Loucy (cell line): ENCODE data around the gene HMX2.

Source experiments
- H2AFZ ChIP-seq: fragments of 200-600 bp; sonication (generic); 2 replicates; pipeline ENCODE4 v1.6.0; 2016; ENCODE audit warnings: antibody characterized with exemption, mild to moderate bottlenecking, low read length, moderate library complexity
- H3F3A ChIP-seq: fragments of 200-600 bp; 2 replicates; pipeline ENCODE4 v1.6.0; 2016; ENCODE audit warnings: antibody characterized with exemption, low read depth, mild to moderate bottlenecking
- H3K27me3 ChIP-seq: fragments of 200-600 bp; sonication (generic); 2 replicates; pipeline ENCODE4 v1.6.1; 2014; ENCODE audit warnings: low read length, mild to moderate bottlenecking; ENCODE audit not compliant: insufficient read depth, poor library complexity, severe bottlenecking
- H3K36me3 ChIP-seq: fragments of 200-600 bp; sonication (generic); 2 replicates; pipeline ENCODE4 v1.6.1; 2016; ENCODE audit warnings: low read length; ENCODE audit not compliant: insufficient read depth
- H3K4me1 ChIP-seq: fragments of 200-600 bp; sonication (generic); 2 replicates; pipeline ENCODE4 v1.5.1; 2014; ENCODE audit warnings: low read length, mild to moderate bottlenecking; ENCODE audit not compliant: insufficient read depth, poor library complexity, severe bottlenecking
- H3K4me2 ChIP-seq: fragments of 200-600 bp; sonication (generic); 2 replicates; pipeline ENCODE4 v1.6.0; 2014; ENCODE audit warnings: antibody characterized with exemption, low read length, low read depth, mild to moderate bottlenecking; ENCODE audit not compliant: poor library complexity, severe bottlenecking
- H3K4me3 ChIP-seq: fragments of 200-600 bp; sonication (generic); 2 replicates; pipeline ENCODE4 v1.5.1; 2014; ENCODE audit warnings: low read length, mild to moderate bottlenecking, mixed read lengths; ENCODE audit not compliant: poor library complexity, severe bottlenecking
- H3K79me2 ChIP-seq: fragments of 200-600 bp; sonication (generic); 2 replicates; pipeline ENCODE4 v1.6.1; 2014; ENCODE audit warnings: low read length; ENCODE audit not compliant: insufficient read depth
- H3K9ac ChIP-seq: fragments of 200-600 bp; sonication (generic); 2 replicates; pipeline ENCODE4 v1.6.0; 2014; ENCODE audit warnings: mild to moderate bottlenecking, low read depth, low read length, moderate library complexity; ENCODE audit not compliant: poor library complexity, severe bottlenecking
- H3K9me2 ChIP-seq: fragments of 200-600 bp; sonication (generic); replicated peaks from 2 replicates; pipeline ENCODE4 v1.6.1; 2016; ENCODE audit warnings: low read depth, low read length, mixed read lengths
- H3K9me3 ChIP-seq: fragments of 200-600 bp; sonication (generic); 2 replicates; pipeline ENCODE4 v1.6.1; 2014; ENCODE audit warnings: mild to moderate bottlenecking, antibody characterized with exemption, low read length, low read depth; ENCODE audit not compliant: insufficient read depth
- H4K20me1 ChIP-seq: fragments of 200-600 bp; sonication (generic); 2 replicates; pipeline ENCODE4 v1.6.0; 2014; ENCODE audit warnings: antibody characterized with exemption, low read length, mild to moderate bottlenecking; ENCODE audit not compliant: insufficient read depth, poor library complexity, severe bottlenecking
- CTCF ChIP-seq: fragments of 200-600 bp; sonication (generic); conservative IDR thresholded peaks from 2 replicates; pipeline ENCODE4 v1.5.1; 2014; ENCODE audit warnings: mild to moderate bottlenecking, antibody characterized with exemption, low read length
- EZH2phosphoT487 ChIP-seq: fragments of 200-600 bp; IDR thresholded peaks from 2 replicates; pipeline ENCODE4 v1.6.1; 2018; ENCODE audit warnings: antibody characterized with exemption, mild to moderate bottlenecking, moderate library complexity, borderline replicate concordance

HMX2 gene

GRCh38 chr10:123157210-123157609, 9.3 kb downstream of the HMX2 start:
- Histone ChIP-seq H3K27me3 (no peaks in the 10 kb centered on the region), H3F3A (peaks cover 14% of the 10 kb centered on the region; the same call in 1 of the 2 replicates), H2AFZ (no peak overlapping the region), H3K9me2 (no peaks in the 10 kb centered on the region), H3K9me3 (no peaks in the 10 kb centered on the region), H3K4me1 (peaks cover 74% of the 10 kb centered on the region), H3K79me2 (peaks cover 79% of the 10 kb centered on the region), H3K4me3 (peak overlapping the region; percentile 88), H3K9ac (peak overlapping the region; percentile 28), H3K36me3 (peaks cover 47% of the 10 kb centered on the region), H3K4me2 (peak overlapping the region; percentile 97), H4K20me1 (peaks cover 79% of the 10 kb centered on the region)
- TF ChIP-seq EZH2phosphoT487 (no peak), CTCF (no peak)

GRCh38 chr10:123158682-123159081, 10.7 kb downstream of the HMX2 start:
- Histone ChIP-seq H4K20me1 (peaks cover 93% of the 10 kb centered on the region), H3K4me3 (peak overlapping the region; percentile 88), H3K4me2 (peak overlapping the region; percentile 97), H3K27me3 (no peaks in the 10 kb centered on the region), H3K79me2 (peaks cover 94% of the 10 kb centered on the region), H3K9ac (peak overlapping the region; percentile 28), H2AFZ (no peak overlapping the region), H3K36me3 (peaks cover 62% of the 10 kb centered on the region), H3F3A (peaks cover 14% of the 10 kb centered on the region; the same call in 1 of the 2 replicates), H3K4me1 (peaks cover 79% of the 10 kb centered on the region), H3K9me3 (no peaks in the 10 kb centered on the region), H3K9me2 (no peaks in the 10 kb centered on the region)
- TF ChIP-seq EZH2phosphoT487 = no peak
- no peak for TF ChIP-seq CTCF

GRCh38 chr10:123160311-123160980, 12.5 kb downstream of the HMX2 start:
- H3K9me3 ChIP-seq = no peaks in the 10 kb centered on the region
- peaks cover 77% of the 10 kb centered on the region for H3K4me1 ChIP-seq
- H3K9me2 ChIP-seq = no peaks in the 10 kb centered on the region
- H3F3A ChIP-seq = peaks cover 14% of the 10 kb centered on the region; the same call in 1 of the 2 replicates
- peak overlapping the region; percentile 88 for H3K4me3 ChIP-seq
- no peak overlapping the region for H3K9ac ChIP-seq
- peaks cover 76% of the 10 kb centered on the region for H3K36me3 ChIP-seq
- H3K4me2 ChIP-seq = peak overlapping the region; percentile 97
- no peaks in the 10 kb centered on the region for H3K27me3 ChIP-seq
- TF ChIP-seq CTCF (no peak), EZH2phosphoT487 (no peak)
- peaks cover 99% of the 10 kb centered on the region for H4K20me1 ChIP-seq
- no peak overlapping the region for H2AFZ ChIP-seq
- H3K79me2 ChIP-seq = peaks cover 100% of the 10 kb centered on the region
